Fibroblast of lung (primary cell): ENCODE results near the gene TMEM267.

Source experiments
- CTCF ChIP-seq, 2 donors: IDR thresholded peaks in 1 of 2; conservative IDR thresholded peaks in 1 of 2; 1 replicate in 1 of 2; 2 replicates in 1 of 2; pipeline ENCODE4 v1.5.1; 2011 to 2012; ENCODE audit warnings: low read length in 2 of 2, control low read depth in 1 of 2, inconsistent platforms in 1 of 2, low read depth in 1 of 2, mild to moderate bottlenecking in 1 of 2
- EZH2 ChIP-seq: IDR thresholded peaks from 2 replicates; pipeline ENCODE4 v1.5.1; 2012; ENCODE audit warnings: low read length, control low read depth, mild to moderate bottlenecking; ENCODE audit errors: missing control alignments

DNA sequence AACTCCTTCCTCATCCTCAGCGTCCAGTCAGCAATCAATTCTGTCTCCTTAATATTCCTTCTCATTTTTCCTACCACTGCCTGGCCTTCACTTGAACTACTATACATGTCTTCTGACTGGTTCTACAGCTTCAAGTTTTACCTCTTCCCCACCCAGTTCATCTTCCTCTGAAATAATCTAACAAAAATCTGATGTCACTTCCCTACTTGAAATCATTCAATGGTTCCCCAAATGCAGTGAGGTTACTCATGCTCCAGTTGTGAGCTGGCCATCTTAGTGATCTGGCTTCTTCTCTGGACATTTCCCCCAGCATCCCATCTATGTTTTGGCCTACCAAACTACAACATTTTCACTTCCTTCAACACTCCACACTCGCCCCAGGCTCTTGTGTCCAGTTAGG lies 14.9 kb upstream of the TMEM267 start:
- TF ChIP-seq CTCF (conservative IDR thresholded peaks at IDR 0.05 in 1 of 2, IDR thresholded peaks at IDR 0.05 in 1 of 2; ENCODE audit: low read depth in 1 of 2, low read length in 2 of 2), result no peak
- no peak for TF ChIP-seq EZH2
